SK-N-SH (cell line): ENCODE measurements around the gene SPO11. TPM values are rescaled to one million over a fixed set of nuclear protein-coding genes. Genes with fewer than 3 reads are reported as not detected.

ENCODE experiments used
- CTCF ChIA-PET: fragments of 300-600, 350-600 bp; formaldehyde crosslinking; extraction: SDS; loops from one replicate; lab custom pipeline; 2021; lab: Yijun Ruan, JAX
- POLR2A ChIA-PET: fragments of 350-600 bp; sonication (Branson Sonifier 250); formaldehyde crosslinking; extraction: SDS; loops from one replicate; lab custom pipeline; 2020; ENCODE audit warnings: antibody characterized with exemption, inconsistent platforms; lab: Yijun Ruan, JAX
- DNase-seq: peaks from one replicate; pipeline ENCODE4 v3.0.0; 2012
- H2AFZ ChIP-seq: fragments of 200-600 bp; sonication (generic); 2 replicates; pipeline ENCODE4 v1.8.1; 2016; ENCODE audit warnings: antibody characterized with exemption, mild to moderate bottlenecking, low read depth
- H3F3A ChIP-seq: fragments of 200-600 bp; sonication (generic); replicated peaks from 2 replicates; pipeline ENCODE3; 2016; ENCODE audit warnings: antibody characterized with exemption, mild to moderate bottlenecking; ENCODE audit not compliant: insufficient read depth
- H3K27ac ChIP-seq, 2 experiments: fragments of 200-500 bp in 1 of 2; fragments of 200-600 bp in 1 of 2; sonication (Bioruptor generic) in 1 of 2; sonication (generic), shearing (Covaris generic) in 1 of 2; 2 replicates each; pipeline versions ENCODE4 v1.5.1 to v1.6.1; 2014 to 2016; ENCODE audit warnings: low read depth in 2 of 2, inconsistent platforms in 1 of 2, low read length in 1 of 2, mild to moderate bottlenecking in 1 of 2, mixed read lengths in 1 of 2
- H3K27me3 ChIP-seq: fragments of 200-600 bp; sonication (generic), shearing (Covaris generic); 2 replicates; pipeline ENCODE4 v1.6.1; 2016; ENCODE audit warnings: mixed run types; ENCODE audit not compliant: insufficient read depth
- H3K36me3 ChIP-seq, 2 experiments: fragments of 200-500 bp in 1 of 2; fragments of 200-600 bp in 1 of 2; sonication (Bioruptor generic) in 1 of 2; sonication (generic) in 1 of 2; replicated peaks in 1 of 2; 2 replicates each; pipeline versions ENCODE3 to v1.5.1; 2014 to 2016; ENCODE audit warnings: low read length in 1 of 2, mild to moderate bottlenecking in 1 of 2; ENCODE audit not compliant: insufficient read depth in 2 of 2, control insufficient read depth in 1 of 2
- H3K4me1 ChIP-seq, 2 experiments: fragments of 200-500 bp in 1 of 2; fragments of 200-600 bp in 1 of 2; sonication (Bioruptor generic) in 1 of 2; sonication (generic), shearing (Covaris generic) in 1 of 2; 2 replicates each; pipeline versions ENCODE4 v1.5.1 to v1.6.1; 2014 to 2016; ENCODE audit warnings: low read depth in 1 of 2, low read length in 1 of 2, mixed run types in 1 of 2; ENCODE audit not compliant: insufficient read depth in 2 of 2, control insufficient read depth in 1 of 2
- H3K4me2 ChIP-seq: fragments of 200-600 bp; sonication (generic), shearing (Covaris generic); 2 replicates; pipeline ENCODE4 v1.6.1; 2017; ENCODE audit warnings: mixed run types
- H3K4me3 ChIP-seq, 2 experiments: fragments of 200-500 bp in 1 of 2; fragments of 200-600 bp in 1 of 2; sonication (Bioruptor generic) in 1 of 2; sonication (generic), shearing (Covaris generic) in 1 of 2; 2 replicates each; pipeline versions ENCODE4 v1.5.1 to v1.8.1; 2014 to 2016; ENCODE audit warnings: low read depth in 2 of 2, inconsistent platforms in 1 of 2, low read length in 1 of 2, mild to moderate bottlenecking in 1 of 2, mixed read lengths in 1 of 2, moderate library complexity in 1 of 2
- H3K79me2 ChIP-seq: fragments of 200-600 bp; sonication (generic); 2 replicates; pipeline ENCODE4 v1.8.1; 2017; ENCODE audit warnings: mild to moderate bottlenecking; ENCODE audit not compliant: insufficient read depth
- H3K9ac ChIP-seq: fragments of 200-600 bp; sonication (generic); 2 replicates; pipeline ENCODE4 v1.6.1; 2017; ENCODE audit warnings: mixed run types
- H3K9me2 ChIP-seq: fragments of 200-600 bp; sonication (generic); 2 replicates; pipeline ENCODE4 v1.6.1; 2017; ENCODE audit warnings: mixed run types
- H3K9me3 ChIP-seq: fragments of 200-600 bp; sonication (generic); 2 replicates; pipeline ENCODE4 v1.6.1; 2017; ENCODE audit warnings: mixed run types, mild to moderate bottlenecking, moderate library complexity
- H4K20me1 ChIP-seq: fragments of 200-600 bp; sonication (generic); 2 replicates; pipeline ENCODE4 v1.6.1; 2017; ENCODE audit warnings: mild to moderate bottlenecking, mixed run types; ENCODE audit not compliant: insufficient read depth
- CHD2 ChIP-seq: fragments of 150-350 bp; IDR thresholded peaks from 2 replicates; pipeline ENCODE4 v1.6.1; 2018; ENCODE audit warnings: low read length; ENCODE audit not compliant: partially characterized antibody
- ELF1 ChIP-seq: IDR thresholded peaks from 2 replicates; pipeline ENCODE4 v1.4.0; 2012
- FOSL2 ChIP-seq: IDR thresholded peaks from 2 replicates; pipeline ENCODE4 v1.4.0; 2012; ENCODE audit warnings: low read depth, mild to moderate bottlenecking, moderate library complexity, borderline replicate concordance
- FOXM1 ChIP-seq: IDR thresholded peaks from 2 replicates; pipeline ENCODE4 v1.4.0; 2012; ENCODE audit warnings: low read depth, mild to moderate bottlenecking
- GATA2 ChIP-seq: sonication (generic); formaldehyde crosslinking; IDR thresholded peaks from 2 replicates; pipeline ENCODE4 v1.5.0; 2020; ENCODE audit warnings: mild to moderate bottlenecking, missing genetic modification reagents
- IRF3 ChIP-seq: fragments of 150-350 bp; IDR thresholded peaks from 2 replicates; pipeline ENCODE4 v1.6.1; 2016; ENCODE audit warnings: mild to moderate bottlenecking, low read depth, low read length
- JUND ChIP-seq: IDR thresholded peaks from 2 replicates; pipeline ENCODE4 v1.4.0; 2012
- MAX ChIP-seq: IDR thresholded peaks from 2 replicates; pipeline ENCODE4 v1.4.0; 2012; ENCODE audit warnings: low read depth
- POLR2AphosphoS5 ChIP-seq: IDR thresholded peaks from 2 replicates; pipeline ENCODE4 v1.6.1; 2012; ENCODE audit warnings: low read depth, low read length
- RAD21 ChIP-seq: IDR thresholded peaks from 2 replicates; pipeline ENCODE4 v1.6.1; 2012; ENCODE audit warnings: mild to moderate bottlenecking, low read length
- RCOR1 ChIP-seq: fragments of 150-350 bp; IDR thresholded peaks from 2 replicates; pipeline ENCODE4 v1.6.1; 2017; ENCODE audit warnings: antibody characterized with exemption, low read length
- REST ChIP-seq: IDR thresholded peaks from 2 replicates; pipeline ENCODE4 v1.6.1; 2012; ENCODE audit warnings: mild to moderate bottlenecking, low read depth, low read length, moderate library complexity
- RFX5 ChIP-seq: IDR thresholded peaks from 2 replicates; pipeline ENCODE4 v1.6.1; 2012; ENCODE audit warnings: mild to moderate bottlenecking, improper control_type of control experiment, low read length
- RXRA ChIP-seq: IDR thresholded peaks from 2 replicates; pipeline ENCODE4 v1.4.0; 2012; ENCODE audit warnings: low read depth, mild to moderate bottlenecking, borderline replicate concordance
- SIN3A ChIP-seq: IDR thresholded peaks from 2 replicates; pipeline ENCODE4 v1.6.1; 2012; ENCODE audit warnings: low read depth, mild to moderate bottlenecking, low read length, moderate library complexity, borderline replicate concordance
- TCF12 ChIP-seq: IDR thresholded peaks from 2 replicates; pipeline ENCODE4 v1.4.0; 2012
- YY1 ChIP-seq: IDR thresholded peaks from 2 replicates; pipeline ENCODE4 v1.4.0; 2012; ENCODE audit warnings: low read depth, mild to moderate bottlenecking
- WGBS: methylation state at CpG from one replicate; pipeline ENCODE4 v1.1.6; 2017; ENCODE audit warnings: low lambda C conversion rate; 5-methylcytosine and 5-hydroxymethylcytosine counted together
- polyA plus RNA-seq, 3 experiments: library from polyadenylated mRNA; depleted of rRNA; stranded (reverse); fragments of >200 nt; gene quantifications; 2 replicates each; pipeline ENCODE4 v1.2.3, GENCODE V29; 2012
- TF ChIP-seq, protein P1 (sequence below): fragments of 150-350 bp; IDR thresholded peaks from 2 replicates; pipeline ENCODE4 v1.6.1; 2017; ENCODE audit warnings: antibody characterized with exemption, low read length, low read depth, borderline replicate concordance
- TF ChIP-seq, protein P2 (sequence below): IDR thresholded peaks from 2 replicates; pipeline ENCODE4 v1.4.0; 2012; ENCODE audit warnings: low read depth, borderline replicate concordance
- TF ChIP-seq, protein P3 (sequence below): fragments of 200-600 bp; sonication (generic); IDR thresholded peaks from 2 replicates; pipeline ENCODE4 v1.6.1; 2017; ENCODE audit warnings: antibody characterized with exemption, mild to moderate bottlenecking, moderate library complexity

The SPO11 gene
- polyA plus RNA-seq, 1 of the 3 experiments (the other 2 are of a cell fraction) = not detected

DNA sequence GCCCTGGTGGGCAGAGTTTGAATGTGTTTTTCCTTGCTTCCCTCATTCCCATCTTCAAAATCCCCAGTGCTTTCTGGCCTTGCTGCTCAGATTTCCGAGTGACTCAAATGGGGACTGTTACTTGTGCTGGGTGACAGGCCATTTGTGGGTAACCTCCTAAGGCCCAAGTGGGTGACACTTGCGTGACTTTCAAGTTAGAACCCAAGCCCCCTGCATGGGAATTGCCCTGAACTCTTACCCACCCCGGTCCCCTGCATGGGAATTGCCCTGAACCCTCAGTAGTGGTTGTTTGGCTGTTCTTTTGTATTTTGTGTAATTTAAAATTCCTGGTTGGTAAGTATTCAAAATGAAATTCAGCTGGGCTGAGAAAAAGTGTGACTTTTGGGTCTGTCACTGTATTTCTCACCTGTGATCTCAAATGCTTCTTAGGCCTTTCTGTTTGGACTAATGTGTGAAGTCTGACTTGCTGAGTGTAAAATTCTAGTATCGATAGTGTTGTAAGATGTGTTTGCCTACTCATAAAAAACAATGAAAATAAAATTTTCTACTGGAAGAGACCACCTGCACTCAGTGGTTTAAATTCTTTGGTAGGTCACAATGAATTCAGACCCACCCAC, 49.2 kb downstream of the SPO11 start:
- H3F3A ChIP-seq = no peaks in the 10 kb centered on the region
- no peaks in the 10 kb centered on the region for H3K9me3 ChIP-seq
- H3K9ac ChIP-seq = no peak overlapping the region
- H3K4me1 ChIP-seq = no peaks in the 10 kb centered on the region
- ChIA-PET POLR2A (no interaction called here), CTCF (interaction anchor here (0.8 to 7.0 kb wide), 7 partner anchors 91 to 215 kb away, joined by 3 to 68 read pairs (median 4); no protein-coding TSS in a partner anchor)
- no peak overlapping the region for H3K27ac ChIP-seq
- H3K9me2 ChIP-seq = no peaks in the 10 kb centered on the region
- no peak overlapping the region for H3K4me2 ChIP-seq
- no peak overlapping the region for H3K4me3 ChIP-seq
- peaks cover 9 to 62% of the 10 kb centered on the region in 2 experiments for H3K36me3 ChIP-seq
- no peaks in the 10 kb centered on the region for H3K79me2 ChIP-seq
- DNase-seq = no peak
- 86% methylated on average over 4 of the region's 4 CpGs for WGBS
- H2AFZ ChIP-seq = no peak overlapping the region
- H3K27me3 ChIP-seq = no peaks in the 10 kb centered on the region
- no peaks in the 10 kb centered on the region for H4K20me1 ChIP-seq
- TF ChIP-seq CHD2 (no peak), MAX (no peak), REST (no peak), RXRA (no peak), FOSL2 (no peak), TCF12 (no peak), ELF1 (no peak), RCOR1 (no peak), YY1 (no peak), JUND (no peak), IRF3 (no peak), RAD21 (no peak), POLR2AphosphoS5 (no peak), GATA2 (CRISPR knock-in tag) (no peak), SIN3A (no peak), RFX5 (no peak), FOXM1 (no peak)
- TF ChIP-seq, protein P1, sequence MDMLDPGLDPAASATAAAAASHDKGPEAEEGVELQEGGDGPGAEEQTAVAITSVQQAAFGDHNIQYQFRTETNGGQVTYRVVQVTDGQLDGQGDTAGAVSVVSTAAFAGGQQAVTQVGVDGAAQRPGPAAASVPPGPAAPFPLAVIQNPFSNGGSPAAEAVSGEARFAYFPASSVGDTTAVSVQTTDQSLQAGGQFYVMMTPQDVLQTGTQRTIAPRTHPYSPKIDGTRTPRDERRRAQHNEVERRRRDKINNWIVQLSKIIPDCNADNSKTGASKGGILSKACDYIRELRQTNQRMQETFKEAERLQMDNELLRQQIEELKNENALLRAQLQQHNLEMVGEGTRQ = no peak
- TF ChIP-seq, protein P2, sequence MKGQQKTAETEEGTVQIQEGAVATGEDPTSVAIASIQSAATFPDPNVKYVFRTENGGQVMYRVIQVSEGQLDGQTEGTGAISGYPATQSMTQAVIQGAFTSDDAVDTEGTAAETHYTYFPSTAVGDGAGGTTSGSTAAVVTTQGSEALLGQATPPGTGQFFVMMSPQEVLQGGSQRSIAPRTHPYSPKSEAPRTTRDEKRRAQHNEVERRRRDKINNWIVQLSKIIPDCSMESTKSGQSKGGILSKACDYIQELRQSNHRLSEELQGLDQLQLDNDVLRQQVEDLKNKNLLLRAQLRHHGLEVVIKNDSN = no peak
- TF ChIP-seq, protein P3, sequence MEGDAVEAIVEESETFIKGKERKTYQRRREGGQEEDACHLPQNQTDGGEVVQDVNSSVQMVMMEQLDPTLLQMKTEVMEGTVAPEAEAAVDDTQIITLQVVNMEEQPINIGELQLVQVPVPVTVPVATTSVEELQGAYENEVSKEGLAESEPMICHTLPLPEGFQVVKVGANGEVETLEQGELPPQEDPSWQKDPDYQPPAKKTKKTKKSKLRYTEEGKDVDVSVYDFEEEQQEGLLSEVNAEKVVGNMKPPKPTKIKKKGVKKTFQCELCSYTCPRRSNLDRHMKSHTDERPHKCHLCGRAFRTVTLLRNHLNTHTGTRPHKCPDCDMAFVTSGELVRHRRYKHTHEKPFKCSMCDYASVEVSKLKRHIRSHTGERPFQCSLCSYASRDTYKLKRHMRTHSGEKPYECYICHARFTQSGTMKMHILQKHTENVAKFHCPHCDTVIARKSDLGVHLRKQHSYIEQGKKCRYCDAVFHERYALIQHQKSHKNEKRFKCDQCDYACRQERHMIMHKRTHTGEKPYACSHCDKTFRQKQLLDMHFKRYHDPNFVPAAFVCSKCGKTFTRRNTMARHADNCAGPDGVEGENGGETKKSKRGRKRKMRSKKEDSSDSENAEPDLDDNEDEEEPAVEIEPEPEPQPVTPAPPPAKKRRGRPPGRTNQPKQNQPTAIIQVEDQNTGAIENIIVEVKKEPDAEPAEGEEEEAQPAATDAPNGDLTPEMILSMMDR = no peak
